IMR-90 (cell line): ENCODE data around the gene HADH. TPM values are rescaled to one million over a fixed set of nuclear protein-coding genes. Genes with fewer than 3 reads are reported as not detected.

ENCODE experiments used
- ATAC-seq: fragments of 200-7000 bp; cut with Tn5 transposase; 2 replicates; pipeline ENCODE4 v1.9.1; 2020; ENCODE audit warnings: low read depth, mild to moderate bottlenecking, moderate library complexity
- BruUV-seq: library from RNA; stranded (reverse); fragments of 400-500 nt; replicated peaks from 2 replicates; lab custom pipeline; 2021; lab: Mats Ljungman, UMichigan
- CTCF ChIA-PET: fragments of 300-600 bp; formaldehyde crosslinking; extraction: SDS; loops from one replicate; lab custom pipeline; 2021; ENCODE audit warnings: antibody characterized with exemption; lab: Yijun Ruan, JAX
- POLR2A ChIA-PET: fragments of 300-600 bp; sonication (Branson Sonifier 250); formaldehyde crosslinking; loops from one replicate; lab custom pipeline; 2022; ENCODE audit warnings: antibody characterized with exemption; ENCODE audit not compliant: unreplicated experiment; lab: Charles Lee
- DNase-seq: peaks from one replicate; pipeline ENCODE4 v3.0.0; 2013
- H2AFZ ChIP-seq: replicated peaks from 2 replicates; pipeline ENCODE3; 2013; ENCODE audit warnings: low read length, mild to moderate bottlenecking; ENCODE audit not compliant: poor library complexity
- H2AK5ac ChIP-seq: 2 replicates; pipeline ENCODE4 v1.6.1; 2013; ENCODE audit warnings: low read depth, low read length, inconsistent platforms
- H2AK9ac ChIP-seq: replicated peaks from 2 replicates; pipeline ENCODE3; 2013; ENCODE audit warnings: mild to moderate bottlenecking, low read depth, low read length, moderate library complexity; ENCODE audit not compliant: poor library complexity
- H2BK120ac ChIP-seq: 2 replicates; pipeline ENCODE4 v1.6.1; 2013; ENCODE audit warnings: low read depth, low read length, inconsistent platforms
- H2BK15ac ChIP-seq: 3 replicates; pipeline ENCODE4 v1.6.1; 2013; ENCODE audit warnings: low read depth, low read length, inconsistent platforms
- H2BK20ac ChIP-seq: 2 replicates; pipeline ENCODE4 v1.6.1; 2013; ENCODE audit warnings: low read depth, mild to moderate bottlenecking, inconsistent platforms, low read length, moderate library complexity
- H2BK5ac ChIP-seq: 2 replicates; pipeline ENCODE4 v1.6.1; 2013; ENCODE audit warnings: mild to moderate bottlenecking, low read depth, low read length, inconsistent platforms; ENCODE audit not compliant: poor library complexity, severe bottlenecking
- H3K14ac ChIP-seq: replicated peaks from 2 replicates; pipeline ENCODE4 v1.6.1; 2013; ENCODE audit warnings: low read depth, low read length, inconsistent platforms
- H3K18ac ChIP-seq: 2 replicates; pipeline ENCODE4 v1.6.1; 2013; ENCODE audit warnings: low read depth, low read length, control low read depth
- H3K23ac ChIP-seq: 2 replicates; pipeline ENCODE4 v1.6.1; 2013; ENCODE audit warnings: low read depth, low read length, inconsistent platforms
- H3K27ac ChIP-seq: 2 replicates; pipeline ENCODE4 v1.5.1; 2013; ENCODE audit warnings: mild to moderate bottlenecking, control low read depth, low read length; ENCODE audit not compliant: insufficient read depth
- H3K27me3 ChIP-seq: 2 replicates; pipeline ENCODE4 v1.6.1; 2013; ENCODE audit warnings: low read length; ENCODE audit not compliant: control insufficient read depth, insufficient read depth
- H3K36me3 ChIP-seq: 2 replicates; pipeline ENCODE4 v1.6.1; 2013; ENCODE audit warnings: low read length, mixed read lengths; ENCODE audit not compliant: control insufficient read depth, insufficient read depth
- H3K4ac ChIP-seq: 2 replicates; pipeline ENCODE4 v1.6.1; 2013; ENCODE audit warnings: low read depth, low read length, inconsistent platforms
- H3K4me1 ChIP-seq: 2 replicates; pipeline ENCODE4 v1.6.1; 2013; ENCODE audit warnings: low read length, mixed read lengths; ENCODE audit not compliant: control insufficient read depth, insufficient read depth
- H3K4me2 ChIP-seq: 2 replicates; pipeline ENCODE4 v1.6.1; 2013; ENCODE audit warnings: low read depth, mild to moderate bottlenecking, control low read depth, low read length, moderate library complexity
- H3K4me3 ChIP-seq: 2 replicates; pipeline ENCODE4 v1.5.1; 2013; ENCODE audit warnings: low read depth, mild to moderate bottlenecking, control low read depth, low read length, moderate library complexity; ENCODE audit not compliant: insufficient read depth
- H3K56ac ChIP-seq: 2 replicates; pipeline ENCODE4 v1.6.1; 2013; ENCODE audit warnings: low read length, inconsistent platforms; ENCODE audit not compliant: insufficient read depth; ENCODE audit errors: extremely low read depth
- H3K79me1 ChIP-seq, 2 experiments: 2 replicates each; pipeline ENCODE4 v1.6.1; 2013; ENCODE audit warnings: low read length in 2 of 2, inconsistent platforms in 1 of 2, low read depth in 1 of 2
- H3K9ac ChIP-seq: 2 replicates; pipeline ENCODE4 v1.6.1; 2013; ENCODE audit warnings: low read depth, low read length, control low read depth
- H3K9me1 ChIP-seq: 2 replicates; pipeline ENCODE4 v1.6.1; 2013; ENCODE audit warnings: low read length, inconsistent platforms; ENCODE audit not compliant: insufficient read depth
- H3K9me3 ChIP-seq: 2 replicates; pipeline ENCODE4 v1.6.1; 2013; ENCODE audit warnings: low read length; ENCODE audit not compliant: control insufficient read depth, insufficient read depth
- H4K20me1 ChIP-seq: 2 replicates; pipeline ENCODE4 v1.6.1; 2013; ENCODE audit warnings: low read length, inconsistent platforms; ENCODE audit not compliant: insufficient read depth
- H4K5ac ChIP-seq: 2 replicates; pipeline ENCODE4 v1.6.1; 2013; ENCODE audit warnings: mild to moderate bottlenecking, low read depth, low read length, control low read depth
- H4K8ac ChIP-seq, 2 experiments: 2 replicates each; pipeline ENCODE4 v1.6.1; 2013; ENCODE audit warnings: low read depth in 2 of 2, low read length in 2 of 2, control low read depth in 1 of 2, inconsistent platforms in 1 of 2
- H4K91ac ChIP-seq: 2 replicates; pipeline ENCODE4 v1.6.1; 2013; ENCODE audit warnings: low read depth, low read length, inconsistent platforms; ENCODE audit not compliant: insufficient read depth
- FOS ChIP-seq: fragments of 150-350 bp; IDR thresholded peaks from 2 replicates; pipeline ENCODE4 v1.6.1; 2016; ENCODE audit warnings: low read depth, low read length
- MAFK ChIP-seq: IDR thresholded peaks from 2 replicates; pipeline ENCODE4 v1.6.1; 2012; ENCODE audit warnings: low read depth, low read length, improper control_type of control experiment
- whole genome bisulfite sequencing, 2 experiments: methylation state at CpG; one replicate each; pipeline versions ENCODE4 v1.1.5 to v1.1.7; 2013; ENCODE audit warnings: missing lambda C conversion rate in 2 of 2; ENCODE audit not compliant: insufficient read length in 1 of 2; ENCODE audit errors: extremely low coverage in 2 of 2; 5-methylcytosine and 5-hydroxymethylcytosine counted together
- dilution Hi-C: fragments of 300-500 bp; cut with HindIII; formaldehyde crosslinking; loops from one replicate; pipeline ENCODE4 v1.14.3; 2018; ENCODE audit warnings: low sequenced_read_pairs; ENCODE audit not compliant: unreplicated experiment
- in situ Hi-C: fragments of 300-500 bp; cut with MboI; formaldehyde crosslinking; loops from 3 replicates; pipeline ENCODE4 v1.14.3; 2019; ENCODE audit warnings: low sequenced_read_pairs, inconsistent platforms, mixed read lengths
- intact Hi-C: fragments of 100-400 bp; cut with micrococcal nuclease; formaldehyde crosslinking; loops from 2 replicates; pipeline ENCODE4 v1.10.0; 2022
- polyA plus RNA-seq, 3 experiments: library from polyadenylated mRNA; depleted of rRNA; stranded (reverse); fragments of >200 nt; gene quantifications; 2 replicates each; pipeline ENCODE4 v1.2.3, GENCODE V29; 2012; ENCODE audit warnings: low replicate concordance in 1 of 3
- total RNA-seq: library from RNA; depleted of rRNA; stranded (reverse); fragments of >200 nt; gene quantifications from 2 replicates; pipeline ENCODE4 v1.2.3, GENCODE V29; 2012

Gene HADH
- total and polyA plus RNA-seq, 2 of the 4 experiments (the other 2 are of a cell fraction), result 6.8 to 22.6 TPM

DNA sequence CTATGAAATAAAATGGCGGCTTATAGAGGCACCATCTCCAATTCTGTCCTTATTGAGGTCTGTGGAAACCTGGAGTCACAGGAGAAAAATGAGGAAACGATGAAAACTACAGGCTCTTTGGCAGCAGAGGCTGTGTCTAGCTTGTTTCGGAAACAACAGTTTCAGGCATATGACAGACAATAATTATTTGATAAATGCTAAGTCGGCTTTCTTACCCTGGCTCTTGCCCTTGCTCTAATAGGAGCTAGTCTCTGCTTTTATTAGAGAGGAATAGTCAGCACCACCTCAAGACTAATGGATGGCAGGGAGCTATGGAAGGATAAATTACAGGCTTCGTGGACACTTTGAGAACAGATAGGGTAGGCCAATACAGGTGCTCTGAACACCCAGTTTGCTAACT is 24.3 kb downstream of the HADH start:
- no peak overlapping the region for H2AK9ac ChIP-seq
- H4K20me1 ChIP-seq, result no peaks in the 10 kb centered on the region
- no peak overlapping the region for H2AK5ac ChIP-seq
- H3K4me3 ChIP-seq, result no peak overlapping the region
- H3K36me3 ChIP-seq, result 0 out of 2 replicates have a peak, but pooled peaks cover 3% of the 10 kb centered on the region
- H3K9me1 ChIP-seq, result no peaks in the 10 kb centered on the region; the same call in none of the 2 replicates
- no peak overlapping the region for H3K14ac ChIP-seq
- ChIA-PET CTCF (interaction anchor here (1.0 kb wide), 1 partner anchor 558 kb away, joined by 3 read pairs; no protein-coding TSS in a partner anchor), POLR2A (no interaction called here)
- BruUV-seq, result no TSS peak
- in situ Hi-C loops, result no loop called here
- no peaks in the 10 kb centered on the region for H3K9me3 ChIP-seq
- H3K27me3 ChIP-seq, result no peaks in the 10 kb centered on the region
- peak; percentile 64 for TF ChIP-seq MAFK
- no peak for TF ChIP-seq FOS
- H3K27ac ChIP-seq, result no peak overlapping the region
- no peak overlapping the region for H3K9ac ChIP-seq
- no peak overlapping the region for H2BK15ac ChIP-seq
- H2AFZ ChIP-seq, result no peak overlapping the region
- intact Hi-C loops, result no loop called here
- H2BK20ac ChIP-seq, result no peak overlapping the region
- H2BK5ac ChIP-seq, result no peak overlapping the region
- no peak overlapping the region for H4K8ac ChIP-seq
- no peak overlapping the region for H4K91ac ChIP-seq
- dilution Hi-C loops, result no loop called here
- no peak overlapping the region for H3K4me2 ChIP-seq
- H3K18ac ChIP-seq, result no peak overlapping the region
- H3K4me1 ChIP-seq, result peaks cover 2% of the 10 kb centered on the region; the same call in 1 of the 2 replicates
- no peak overlapping the region for H3K4ac ChIP-seq
- no peak overlapping the region for H3K23ac ChIP-seq
- ATAC-seq (no peak), DNase-seq (no peak)
- no peak overlapping the region for H2BK120ac ChIP-seq
- H3K79me1 ChIP-seq, result no peaks in the 10 kb centered on the region
- H4K5ac ChIP-seq, result no peak overlapping the region
- WGBS, 2 experiments, result 100% methylated on average over 1 of the region's 5 CpGs; no CpG with 5 or more reads in 1 of the 2 experiments
- no peak overlapping the region for H3K56ac ChIP-seq
